CD8-positive, alpha-beta memory T cell (primary cell): Measurements from ENCODE around the gene RAD51B. TPM values are rescaled to one million over a fixed set of nuclear protein-coding genes. Genes with fewer than 3 reads are reported as not detected.
A peak's percentile ranks its signal among the peaks of the same experiment; 100 is the strongest.

Experiments used
- CTCF ChIA-PET: fragments of 350-600 bp; sonication (Branson Sonifier 250); formaldehyde crosslinking; loops from one replicate; lab custom pipeline; 2021; ENCODE audit warnings: antibody characterized with exemption; lab: Charles Lee
- POLR2A ChIA-PET: fragments of 350-600 bp; sonication (Branson Sonifier 250); formaldehyde crosslinking; loops from one replicate; lab custom pipeline; 2021; ENCODE audit warnings: antibody characterized with exemption; lab: Charles Lee
- DNase-seq, 5 donors: peaks; one replicate each; pipeline versions ENCODE4 v3.0.0 to v3.0.0-alpha.2; 2020 to 2022; ENCODE audit warnings: mixed read lengths in 1 of 5
- H3K27ac ChIP-seq: one replicate; pipeline ENCODE4 v1.7.0; 2013; ENCODE audit warnings: low read depth, mild to moderate bottlenecking, low read length, moderate library complexity
- H3K27me3 ChIP-seq: 2 replicates; pipeline ENCODE4 v1.7.0; 2013; ENCODE audit warnings: low read length, mild to moderate bottlenecking; ENCODE audit not compliant: insufficient read depth, poor library complexity, severe bottlenecking
- H3K36me3 ChIP-seq: 2 replicates; pipeline ENCODE4 v1.7.0; 2013; ENCODE audit warnings: mild to moderate bottlenecking, low read length, moderate library complexity; ENCODE audit not compliant: insufficient read depth
- H3K4me1 ChIP-seq: 2 replicates; pipeline ENCODE4 v1.7.0; 2013; ENCODE audit warnings: mild to moderate bottlenecking, low read length, moderate library complexity; ENCODE audit not compliant: insufficient read depth
- H3K4me3 ChIP-seq: 2 replicates; pipeline ENCODE4 v1.7.0; 2013; ENCODE audit warnings: mild to moderate bottlenecking, low read length
- H3K9me3 ChIP-seq: 2 replicates; pipeline ENCODE4 v1.7.0; 2013; ENCODE audit warnings: mild to moderate bottlenecking, low read length
- H3K27ac Mint-ChIP-seq, 8 donors: one replicate each; pipeline ENCODE4 v1.8.0; 2020 to 2021; ENCODE audit warnings: mixed read lengths in 8 of 8, mild to moderate bottlenecking in 6 of 8, inconsistent platforms in 3 of 8, moderate library complexity in 3 of 8
- H3K27me3 Mint-ChIP-seq, 2 donors: one replicate each; pipeline ENCODE4 v1.8.0; 2020 to 2021; ENCODE audit warnings: mixed read lengths in 2 of 2, mild to moderate bottlenecking in 1 of 2, moderate library complexity in 1 of 2
- H3K36me3 Mint-ChIP-seq, 3 donors: one replicate each; pipeline ENCODE4 v1.8.0; 2020 to 2021; ENCODE audit warnings: mixed read lengths in 3 of 3, inconsistent platforms in 1 of 3, mild to moderate bottlenecking in 1 of 3
- H3K4me1 Mint-ChIP-seq, 3 donors: one replicate each; pipeline ENCODE4 v1.8.0; 2020 to 2021; ENCODE audit warnings: mixed read lengths in 3 of 3, inconsistent platforms in 1 of 3, mild to moderate bottlenecking in 1 of 3
- H3K4me3 Mint-ChIP-seq, 7 donors: one replicate each; pipeline ENCODE4 v1.8.0; 2020 to 2021; ENCODE audit warnings: mixed read lengths in 7 of 7, mild to moderate bottlenecking in 6 of 7, moderate library complexity in 4 of 7, inconsistent platforms in 2 of 7
- H3K9me3 Mint-ChIP-seq, 5 donors: one replicate each; pipeline ENCODE4 v1.8.0; 2020 to 2022; ENCODE audit warnings: mixed read lengths in 5 of 5, mild to moderate bottlenecking in 3 of 5, moderate library complexity in 2 of 5, inconsistent platforms in 1 of 5
- polyA plus RNA-seq: library from polyadenylated mRNA; unstranded; fragments of 300-500 nt; fragmentation: Illumina TruSeq; gene quantifications from one replicate; pipeline ENCODE4 v1.2.3, GENCODE V29; 2021
- total RNA-seq, 2 experiments: library from RNA; stranded (reverse); gene quantifications; one replicate each; pipeline ENCODE4 v1.2.3, GENCODE V29; 2021

Gene RAD51B
- total and polyA plus RNA-seq, 3 experiments from 2014 or later = 15.7 to 22.9 (median 17.4) TPM

GRCh38 chr14:68386950-68387779 lies 567.6 kb downstream of the RAD51B start:
- Mint-ChIP-seq H3K27me3 (no peaks in the 10 kb centered on the region), H3K36me3 (peaks cover 0 to 4% (median 4%) of the 10 kb centered on the region in 3 donors)
- H3K9me3 ChIP-seq = no peaks in the 10 kb centered on the region

GRCh38 chr14:68389943-68390342 lies 570.4 kb downstream of the RAD51B start:
- Mint-ChIP-seq H3K4me3 (no peak overlapping the region), H3K27me3 (no peaks in the 10 kb centered on the region), H3K27ac (no peak overlapping the region), H3K4me1 (no peaks in the 10 kb centered on the region), H3K9me3 (no peaks in the 10 kb centered on the region), H3K36me3 (peaks cover 0 to 7% (median 4%) of the 10 kb centered on the region in 3 donors)
- POLR2A ChIA-PET = no interaction called here
- H3K36me3 ChIP-seq = no peaks in the 10 kb centered on the region
- H3K27ac ChIP-seq = no peak overlapping the region
- no peaks in the 10 kb centered on the region for H3K27me3 ChIP-seq
- no peak overlapping the region for H3K4me3 ChIP-seq
- DNase-seq = no peak
- H3K4me1 ChIP-seq = no peaks in the 10 kb centered on the region
- no peaks in the 10 kb centered on the region for H3K9me3 ChIP-seq
- CTCF ChIA-PET = no interaction called here

More at GRCh38 chr14:68386950-68387779, 567.6 kb downstream of the RAD51B start:
- H3K27ac ChIP-seq = no peak overlapping the region
- CTCF ChIA-PET = no interaction called here
- no peaks in the 10 kb centered on the region for H3K4me1 ChIP-seq
- H3K4me1 Mint-ChIP-seq = peaks cover 0 to 6% (median 0%) of the 10 kb centered on the region in 3 donors
- H3K9me3 Mint-ChIP-seq = no peaks in the 10 kb centered on the region
- no peak overlapping the region for H3K4me3 Mint-ChIP-seq
- DNase-seq = no peak
- H3K27ac Mint-ChIP-seq = no peak overlapping the region
- POLR2A ChIA-PET = no interaction called here
- H3K36me3 ChIP-seq = no peaks in the 10 kb centered on the region
- no peaks in the 10 kb centered on the region for H3K27me3 ChIP-seq
- H3K4me3 ChIP-seq = no peak overlapping the region

GRCh38 chr14:68390741-68391140 lies 571.2 kb downstream of the RAD51B start:
- H3K4me3 ChIP-seq = no peak overlapping the region
- ChIA-PET CTCF (no interaction called here), POLR2A (no interaction called here)
- peaks cover 0 to 9% (median 4%) of the 10 kb centered on the region in 3 donors for H3K36me3 Mint-ChIP-seq
- H3K4me1 ChIP-seq = no peaks in the 10 kb centered on the region
- H3K9me3 Mint-ChIP-seq = no peaks in the 10 kb centered on the region
- no peak for DNase-seq
- H3K4me3 Mint-ChIP-seq = no peak overlapping the region
- no peaks in the 10 kb centered on the region for H3K4me1 Mint-ChIP-seq
- no peaks in the 10 kb centered on the region for H3K9me3 ChIP-seq
- H3K27me3 Mint-ChIP-seq = no peaks in the 10 kb centered on the region
- no peaks in the 10 kb centered on the region for H3K27me3 ChIP-seq
- no peak overlapping the region for H3K27ac Mint-ChIP-seq
- H3K27ac ChIP-seq = no peak overlapping the region
- no peaks in the 10 kb centered on the region for H3K36me3 ChIP-seq

GRCh38 chr14:68391311-68392014 lies 571.9 kb downstream of the RAD51B start:
- H3K9me3 Mint-ChIP-seq = no peaks in the 10 kb centered on the region
- H3K27me3 Mint-ChIP-seq = no peaks in the 10 kb centered on the region
- no peaks in the 10 kb centered on the region for H3K4me1 Mint-ChIP-seq
- ChIA-PET POLR2A (no interaction called here), CTCF (no interaction called here)
- Histone ChIP-seq H3K4me1 (no peaks in the 10 kb centered on the region), H3K9me3 (no peaks in the 10 kb centered on the region), H3K4me3 (no peak overlapping the region), H3K27me3 (no peaks in the 10 kb centered on the region), H3K27ac (no peak overlapping the region), H3K36me3 (no peaks in the 10 kb centered on the region)
- no peak for DNase-seq
- peak overlapping the region in 2 of 8 donors; percentile 58 to 75 for H3K27ac Mint-ChIP-seq
- H3K4me3 Mint-ChIP-seq = no peak overlapping the region
- peaks cover 0 to 10% (median 4%) of the 10 kb centered on the region in 3 donors for H3K36me3 Mint-ChIP-seq

GRCh38 chr14:68392393-68393141 lies 573.0 kb downstream of the RAD51B start:
- no peaks in the 10 kb centered on the region for H3K9me3 Mint-ChIP-seq
- H3K27me3 Mint-ChIP-seq = no peaks in the 10 kb centered on the region
- H3K9me3 ChIP-seq = no peaks in the 10 kb centered on the region
- no peak overlapping the region for H3K4me3 ChIP-seq
- H3K36me3 Mint-ChIP-seq = peaks cover 0 to 10% (median 4%) of the 10 kb centered on the region in 3 donors
- CTCF ChIA-PET = no interaction called here
- no peaks in the 10 kb centered on the region for H3K4me1 ChIP-seq
- no peaks in the 10 kb centered on the region for H3K27me3 ChIP-seq
- no peaks in the 10 kb centered on the region for H3K36me3 ChIP-seq
- H3K4me3 Mint-ChIP-seq = no peak overlapping the region
- H3K27ac Mint-ChIP-seq = peak overlapping the region in 3 of 8 donors; percentile 21 to 78 (median 58)
- POLR2A ChIA-PET = no interaction called here
- no peak overlapping the region for H3K27ac ChIP-seq
- H3K4me1 Mint-ChIP-seq = no peaks in the 10 kb centered on the region
- no peak for DNase-seq

- Histone ChIP-seq H3K27ac (no peak overlapping the region), H3K36me3 (no peaks in the 10 kb centered on the region), H3K4me1 (no peaks in the 10 kb centered on the region), H3K27me3 (no peaks in the 10 kb centered on the region), H3K9me3 (no peaks in the 10 kb centered on the region), H3K4me3 (no peak overlapping the region)
- Mint-ChIP-seq H3K9me3 (no peaks in the 10 kb centered on the region), H3K4me1 (no peaks in the 10 kb centered on the region), H3K4me3 (no peak overlapping the region), H3K27ac (no peak overlapping the region), H3K36me3 (peaks cover 0 to 10% (median 2%) of the 10 kb centered on the region in 3 donors), H3K27me3 (no peaks in the 10 kb centered on the region)
- no peak for DNase-seq
- ChIA-PET CTCF (no interaction called here), POLR2A (no interaction called here)
Measured at GRCh38 chr14:68393259-68393658, 573.7 kb downstream of the RAD51B start.

GRCh38 chr14:68394118-68394763 lies 574.7 kb downstream of the RAD51B start:
- Histone ChIP-seq H3K27ac (no peak overlapping the region), H3K4me3 (no peak overlapping the region), H3K36me3 (no peaks in the 10 kb centered on the region), H3K4me1 (no peaks in the 10 kb centered on the region), H3K27me3 (no peaks in the 10 kb centered on the region), H3K9me3 (no peaks in the 10 kb centered on the region)
- H3K27ac Mint-ChIP-seq = peak overlapping the region in 1 of 8 donors; percentile 20
- H3K4me3 Mint-ChIP-seq = no peak overlapping the region
- peaks cover 0 to 6% (median 0%) of the 10 kb centered on the region in 3 donors for H3K36me3 Mint-ChIP-seq
- no peaks in the 10 kb centered on the region for H3K9me3 Mint-ChIP-seq
- DNase-seq = no peak
- CTCF ChIA-PET = no interaction called here
- POLR2A ChIA-PET = no interaction called here
- H3K4me1 Mint-ChIP-seq = no peaks in the 10 kb centered on the region
- no peaks in the 10 kb centered on the region for H3K27me3 Mint-ChIP-seq
